CD1c-positive myeloid dendritic cell (primary cell): ENCODE results near the gene ANTXR2.
A peak's percentile ranks its signal among the peaks of the same experiment; 100 is the strongest.
"Not testable (repeated sequence)": the region's sequence is repeated elsewhere in the genome, so short reads cannot be mapped to it uniquely, and the experiment has no call there.

Experiments used
- DNase-seq: peaks from one replicate; pipeline ENCODE4 v3.0.0-alpha.2; 2016; ENCODE audit errors: extremely low spot score

Gene ANTXR2

GRCh38 chr4:80072744-80073472 lies at the start of gene ANTXR2:
Gene ANTXR2, minus strand, starts transcription at chr4:80073229. Its CDS starts 669 bp downstream, at chr4:80072560.
- peak; percentile 93 for DNase-seq

GRCh38 chr4:80121815-80122214 lies 48.8 kb upstream of the ANTXR2 start:
- not testable (repeated sequence) for DNase-seq

GRCh38 chr4:80119620-80120019 lies 46.6 kb upstream of the ANTXR2 start:
- DNase-seq = not testable (repeated sequence)

- DNase-seq = no peak
Measured at GRCh38 chr4:80116516-80116915, 43.5 kb upstream of the ANTXR2 start.

- no peak for DNase-seq
Measured at GRCh38 chr4:80115368-80116181, 42.5 kb upstream of the ANTXR2 start.

- DNase-seq = no peak
Measured at GRCh38 chr4:80114732-80115265, 41.8 kb upstream of the ANTXR2 start.

GRCh38 chr4:80113615-80114014 lies 40.6 kb upstream of the ANTXR2 start:
- no peak for DNase-seq

GRCh38 chr4:80112236-80112635 lies 39.2 kb upstream of the ANTXR2 start:
- no peak for DNase-seq

GRCh38 chr4:80111276-80111675 lies 38.2 kb upstream of the ANTXR2 start:
- no peak for DNase-seq

- DNase-seq = no peak
Measured at GRCh38 chr4:80107374-80107773, 34.3 kb upstream of the ANTXR2 start.

GRCh38 chr4:80104927-80105326 lies 31.9 kb upstream of the ANTXR2 start:
- no peak for DNase-seq

GRCh38 chr4:80103629-80104028 lies 30.6 kb upstream of the ANTXR2 start:
- DNase-seq = peak; percentile 18

GRCh38 chr4:80101792-80102116 lies 28.7 kb upstream of the ANTXR2 start:
- DNase-seq = peak; percentile 7

- peak; percentile 48 for DNase-seq
Measured at GRCh38 chr4:80101071-80101791, 28.2 kb upstream of the ANTXR2 start.

GRCh38 chr4:80099671-80100070 lies 26.6 kb upstream of the ANTXR2 start:
- no peak for DNase-seq

- no peak for DNase-seq
Measured at GRCh38 chr4:80098635-80099034, 25.6 kb upstream of the ANTXR2 start.

GRCh38 chr4:80097400-80098177 lies 24.6 kb upstream of the ANTXR2 start:
- DNase-seq = no peak

- DNase-seq = no peak
Measured at GRCh38 chr4:80096175-80096850, 23.3 kb upstream of the ANTXR2 start.

- DNase-seq = no peak
Measured at GRCh38 chr4:80094191-80094590, 21.2 kb upstream of the ANTXR2 start.

- DNase-seq = no peak
Measured at GRCh38 chr4:80093563-80093962, 20.5 kb upstream of the ANTXR2 start.

GRCh38 chr4:80092847-80093246 lies 19.8 kb upstream of the ANTXR2 start:
- DNase-seq = no peak
